HG03354 (cell line): ENCODE results near the gene LOXL4.

Experiments
- ATAC-seq: cut with Tn5 transposase; IDR thresholded peaks from one replicate; pipeline ENCODE4 v1.9.1; 2021; ENCODE audit warnings: mild to moderate bottlenecking; ENCODE audit not compliant: unreplicated experiment, poor library complexity, severe bottlenecking

LOXL4 gene

DNA sequence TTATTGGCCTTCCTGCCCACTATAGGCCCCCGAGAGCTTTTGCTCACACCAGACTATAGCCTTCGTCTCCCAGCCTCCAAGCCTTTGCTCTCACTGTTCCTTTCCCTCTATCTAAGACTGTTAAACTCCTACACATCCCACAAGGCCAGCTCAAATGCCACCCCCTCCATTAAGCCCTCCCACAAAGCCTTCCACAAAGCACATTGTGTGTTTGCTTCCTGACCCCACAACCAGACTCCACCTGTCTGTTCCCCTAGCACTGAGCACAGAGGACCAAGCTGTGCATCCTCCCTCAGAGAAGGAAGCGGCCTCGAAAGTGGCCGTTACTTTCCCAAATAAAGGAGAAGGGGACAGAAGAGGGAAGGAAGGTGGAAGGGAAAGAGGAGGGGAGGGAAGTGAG, 1.3 kb downstream of the LOXL4 start:
- ATAC-seq, result no peak

DNA sequence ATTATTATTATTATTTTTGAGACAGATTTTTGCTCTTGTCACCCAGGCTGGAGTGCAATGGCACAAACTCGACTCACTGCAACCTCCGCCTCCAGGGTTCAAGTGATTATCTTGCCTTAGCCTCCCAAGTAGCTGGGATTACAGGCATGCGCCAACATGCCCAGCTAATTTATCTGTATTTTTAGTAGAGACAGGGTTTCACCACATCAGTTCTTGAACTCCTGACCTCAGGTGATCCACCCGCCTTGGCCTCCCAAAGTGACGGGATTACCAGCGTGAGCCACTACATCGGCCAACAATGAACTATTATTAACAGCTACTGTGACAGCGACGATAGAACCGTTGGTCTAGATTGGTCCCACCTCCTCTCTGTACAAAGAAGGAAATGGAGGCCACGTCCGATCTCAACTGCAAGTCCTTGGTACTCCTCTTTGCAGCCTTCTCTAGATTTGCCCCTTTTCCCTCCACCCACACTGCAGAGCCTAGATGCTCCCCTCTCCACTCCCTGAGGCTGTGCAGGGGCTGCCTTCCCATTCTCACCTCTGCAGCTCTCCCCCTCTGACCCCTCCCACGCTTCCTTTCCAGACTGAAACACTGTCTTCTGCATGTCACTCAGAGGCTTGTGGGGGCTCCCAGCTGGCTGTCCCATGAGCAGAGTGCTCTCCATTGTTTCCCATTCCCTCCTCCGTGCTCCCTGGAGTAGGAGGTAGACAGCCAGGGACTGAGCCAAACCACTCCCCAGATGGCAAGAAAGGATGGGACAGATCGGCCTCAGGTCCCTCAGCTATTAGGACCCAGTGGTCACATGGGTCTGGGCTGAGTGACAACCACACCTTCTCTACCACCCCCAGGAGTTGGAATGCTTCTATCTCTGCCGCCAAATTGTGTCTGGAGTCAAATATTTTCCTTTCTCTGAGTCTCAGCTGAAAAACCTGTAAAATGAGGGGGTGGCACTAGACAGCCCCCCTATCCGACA, 2.3 kb downstream of the LOXL4 start:
- no peak for ATAC-seq

DNA sequence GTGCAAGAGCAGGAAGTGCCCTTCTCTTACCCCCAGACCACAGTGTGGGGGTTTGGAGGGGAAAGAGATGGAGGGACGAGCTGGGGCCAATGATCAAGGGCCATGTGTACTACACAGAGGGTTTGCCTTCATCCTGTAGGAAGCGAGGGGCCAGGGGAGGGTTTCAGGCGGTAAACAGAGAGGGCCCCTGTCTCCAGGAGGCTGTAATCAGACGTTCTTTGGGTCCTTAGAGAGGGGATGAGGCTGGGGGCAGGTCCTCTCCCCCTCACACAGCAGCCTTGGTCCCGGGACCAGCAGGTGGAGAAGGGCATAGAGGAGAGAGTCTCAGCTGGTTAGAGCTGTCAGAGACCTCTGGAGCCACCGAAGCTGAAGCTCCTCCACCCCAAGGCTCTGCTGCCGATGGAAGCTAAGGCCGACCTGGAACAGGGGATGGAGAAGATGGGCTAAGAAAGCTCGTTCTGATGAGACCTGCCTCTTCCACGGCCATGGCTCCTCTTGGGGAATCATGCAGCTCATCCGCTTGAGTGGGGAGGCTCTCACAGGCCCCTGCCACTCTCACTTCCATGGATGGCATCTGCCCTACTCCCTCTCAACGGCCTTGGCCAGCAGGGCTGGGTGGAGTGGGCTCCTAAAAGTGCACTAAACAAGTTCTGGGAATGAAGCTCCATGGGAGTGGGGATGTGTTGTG, 3.5 kb downstream of the LOXL4 start:
- no peak for ATAC-seq

DNA sequence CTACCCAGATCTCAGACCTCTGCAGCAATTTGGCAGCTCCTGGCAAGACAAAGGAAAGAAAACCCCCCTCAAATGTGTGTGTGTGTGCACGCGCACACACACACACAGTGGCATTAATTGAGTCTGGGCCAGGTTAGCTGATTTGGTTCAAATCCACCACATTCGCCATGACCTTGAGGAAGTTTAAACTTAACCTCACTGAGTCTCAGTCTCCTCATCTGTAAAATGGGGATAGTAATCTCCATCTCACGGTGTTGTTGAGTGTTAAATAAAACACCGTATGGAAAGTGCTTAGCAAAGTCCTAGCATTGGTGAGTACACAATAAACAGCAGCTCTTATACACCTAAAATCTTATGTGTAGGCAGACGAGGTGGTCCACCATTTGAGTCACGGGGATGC, 4.9 kb downstream of the LOXL4 start:
- no peak for ATAC-seq

DNA sequence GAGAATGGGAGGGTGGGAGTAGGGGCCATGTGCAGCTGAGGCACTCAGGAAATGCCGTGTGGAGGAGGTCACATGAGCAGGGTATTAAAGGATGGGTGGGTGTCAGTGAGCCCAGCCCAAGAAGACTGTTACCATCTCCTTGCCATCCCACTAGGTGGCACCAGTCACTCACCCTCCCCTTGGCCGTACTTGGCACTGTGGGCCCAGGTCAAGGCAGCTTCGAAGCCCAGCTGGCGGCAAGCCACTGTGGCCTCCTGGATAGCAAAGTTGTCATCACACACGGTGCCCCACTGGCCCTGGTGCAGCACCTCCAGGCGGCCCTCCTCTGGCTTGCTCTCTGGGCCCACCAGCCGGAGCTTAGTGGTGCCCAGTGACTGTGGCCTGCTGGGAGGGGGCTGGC, 5.4 kb downstream of the LOXL4 start:
- ATAC-seq, result no peak

DNA sequence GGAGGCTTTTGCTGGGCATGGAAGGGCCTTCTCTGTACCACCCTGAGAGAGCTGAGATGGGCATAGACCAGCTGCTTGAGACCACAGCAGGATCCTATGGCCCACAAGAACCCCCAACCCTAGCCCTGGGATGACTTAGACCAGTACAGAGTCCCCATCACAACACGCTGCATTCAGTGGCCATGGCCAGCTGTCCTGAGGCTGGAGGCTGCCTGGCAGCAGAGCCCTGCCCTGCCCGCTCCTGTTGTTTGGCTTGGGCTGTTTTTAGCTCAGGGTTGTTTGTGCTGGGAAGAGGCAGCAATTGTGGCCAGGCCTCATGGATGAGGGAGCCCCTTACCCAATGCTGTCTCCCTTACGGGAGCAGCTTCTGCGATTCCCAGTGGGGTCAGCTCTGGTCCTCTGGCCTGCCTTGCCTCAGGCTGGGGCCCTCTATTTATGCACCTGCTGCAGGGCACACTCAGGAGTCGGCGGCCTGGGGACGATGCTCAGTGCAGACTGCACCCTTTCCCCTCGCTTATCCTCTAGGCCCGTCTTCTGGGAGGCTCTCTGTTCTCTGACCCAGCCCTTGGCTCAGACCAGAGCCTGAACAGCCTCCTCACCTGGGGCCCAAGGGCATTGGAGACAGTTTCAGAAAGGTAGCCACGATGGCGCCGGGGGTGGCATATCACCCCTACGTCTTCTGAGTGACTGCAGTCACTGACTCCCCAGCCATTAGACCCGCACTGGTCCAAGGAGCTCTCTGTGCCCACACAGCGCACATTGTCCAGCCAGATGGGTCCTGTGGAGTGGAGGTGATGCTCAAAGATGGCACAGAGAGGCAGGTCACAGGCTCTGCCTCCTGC, 6.3 kb downstream of the LOXL4 start:
- no peak for ATAC-seq

DNA sequence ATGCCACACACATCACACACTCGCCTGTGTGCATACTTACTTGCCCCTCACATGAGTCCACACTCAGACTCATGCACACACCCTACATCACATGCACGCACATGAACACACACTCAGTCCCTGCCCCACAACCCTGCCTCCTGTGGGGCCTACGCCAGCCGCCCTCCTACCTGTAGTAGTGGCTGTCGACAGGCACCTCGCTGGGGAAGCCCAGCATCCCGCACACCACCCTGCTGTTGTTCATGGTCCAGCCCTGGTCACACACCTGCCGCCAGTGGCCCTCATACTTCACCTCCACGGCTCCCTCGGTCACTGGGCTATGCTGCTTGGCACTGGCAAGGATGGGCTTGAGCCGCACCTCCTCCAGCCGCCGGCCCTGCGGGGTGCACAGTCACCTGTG, 7.2 kb downstream of the LOXL4 start:
- ATAC-seq, result no peak

DNA sequence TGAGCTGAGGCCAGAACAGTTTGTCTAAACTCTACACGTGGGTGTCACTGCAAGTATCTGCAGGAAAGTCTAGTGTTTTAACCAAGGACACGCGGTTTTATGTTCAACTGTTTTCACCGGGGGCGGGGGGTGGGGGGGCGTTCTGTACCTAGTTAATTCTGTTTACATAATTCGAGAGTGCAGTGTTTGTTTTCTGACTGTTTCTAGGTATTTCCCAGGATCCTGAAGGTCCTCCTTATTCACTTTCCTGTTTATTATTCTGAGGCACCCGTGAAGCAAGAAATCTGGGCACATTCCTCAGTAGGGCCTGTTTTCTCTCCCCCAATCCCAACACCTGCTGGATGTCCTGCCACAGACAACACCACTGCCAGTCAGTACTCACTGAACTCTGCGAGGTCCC, 7.6 kb downstream of the LOXL4 start:
- no peak for ATAC-seq

DNA sequence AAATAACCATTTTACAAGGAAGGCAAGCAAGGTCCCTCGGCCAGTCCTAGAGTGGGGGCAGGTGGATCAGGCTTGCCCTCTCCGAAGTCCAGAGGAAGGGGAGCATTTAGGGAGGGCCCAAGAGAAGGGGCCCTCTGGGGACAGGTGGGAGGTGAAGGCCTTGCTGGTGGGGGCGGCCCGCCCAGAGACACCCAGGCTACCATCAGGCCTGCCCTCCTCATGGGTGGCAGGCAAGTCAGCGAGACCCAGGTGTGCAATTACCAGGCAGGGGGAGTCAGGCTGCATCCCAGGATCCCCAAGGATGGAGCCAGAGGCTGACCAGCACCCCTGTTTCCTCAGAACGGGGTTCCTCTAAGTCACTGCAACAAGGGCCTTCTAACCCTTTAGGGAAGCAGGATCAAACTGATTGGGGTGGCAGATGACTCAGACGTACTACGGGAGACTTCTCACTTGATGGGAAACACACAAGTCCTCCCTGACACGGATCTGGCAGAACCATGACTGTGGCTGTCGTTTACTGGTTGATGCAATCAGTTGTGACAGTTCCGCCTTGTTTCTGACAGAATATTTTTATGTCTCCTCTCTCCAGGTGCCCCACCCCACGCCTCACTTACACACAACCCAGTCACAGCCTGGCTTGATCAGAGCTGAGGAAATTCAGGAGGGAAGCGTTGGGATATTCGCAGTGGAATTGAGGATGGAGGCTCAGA, 8.2 kb downstream of the LOXL4 start:
- no peak for ATAC-seq

DNA sequence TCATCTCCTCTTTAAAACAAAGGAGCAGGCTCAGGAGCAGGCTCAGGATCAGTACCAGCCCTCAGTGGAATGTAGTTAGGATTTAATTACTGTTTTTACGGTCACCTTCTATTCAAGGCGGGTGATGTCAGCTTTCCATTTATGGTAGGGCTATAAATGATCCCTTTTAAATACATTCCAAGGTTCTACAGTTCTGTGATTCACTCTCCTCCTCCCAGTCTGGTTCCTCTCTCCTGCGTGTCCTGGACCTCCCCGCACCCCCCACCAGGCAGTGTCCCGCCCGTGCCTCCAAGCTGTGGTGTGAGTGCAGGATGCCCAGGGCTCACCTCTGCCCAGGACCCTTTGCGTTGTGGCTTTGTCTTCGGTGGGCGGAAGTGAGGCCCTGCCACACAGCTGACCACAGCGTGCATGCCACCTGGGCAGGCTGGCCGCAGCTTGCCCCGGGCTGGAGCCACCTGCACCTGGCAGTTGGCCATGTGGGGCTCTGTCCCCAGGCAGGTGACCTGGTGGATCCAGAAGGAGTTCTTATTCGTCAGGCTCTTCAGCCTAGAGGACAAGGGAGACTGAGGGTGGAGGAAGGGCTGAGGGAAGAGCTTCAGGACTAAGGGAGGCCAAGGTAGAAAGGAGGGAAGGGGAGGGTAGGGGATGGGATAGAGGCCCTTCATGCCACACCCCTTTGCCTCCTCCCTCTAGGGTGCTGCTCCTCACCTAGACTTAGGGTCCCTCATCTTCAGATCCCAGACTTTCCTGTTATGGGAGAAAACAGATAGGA, 9.1 kb downstream of the LOXL4 start:
- ATAC-seq, result no peak

DNA sequence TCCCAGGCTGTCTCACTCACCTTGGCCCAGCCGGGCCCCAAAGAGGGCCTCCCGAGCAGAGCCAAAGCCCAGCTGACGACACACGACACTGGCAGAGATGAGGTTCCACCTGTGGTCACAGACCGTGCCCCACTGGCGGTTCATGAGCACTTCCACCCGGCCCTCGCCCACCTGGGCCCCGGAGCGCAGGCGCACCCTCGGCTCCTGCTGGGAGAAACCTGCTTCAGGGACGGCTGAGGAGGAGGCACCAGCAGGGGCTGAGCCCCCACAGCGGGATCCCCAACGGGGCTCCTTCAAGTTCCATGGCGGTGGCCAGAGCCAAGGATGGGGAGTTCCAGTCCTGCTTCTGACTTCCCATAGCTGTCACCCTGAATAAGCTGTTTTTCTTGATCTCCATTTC, 10.0 kb downstream of the LOXL4 start:
- ATAC-seq, result no peak

DNA sequence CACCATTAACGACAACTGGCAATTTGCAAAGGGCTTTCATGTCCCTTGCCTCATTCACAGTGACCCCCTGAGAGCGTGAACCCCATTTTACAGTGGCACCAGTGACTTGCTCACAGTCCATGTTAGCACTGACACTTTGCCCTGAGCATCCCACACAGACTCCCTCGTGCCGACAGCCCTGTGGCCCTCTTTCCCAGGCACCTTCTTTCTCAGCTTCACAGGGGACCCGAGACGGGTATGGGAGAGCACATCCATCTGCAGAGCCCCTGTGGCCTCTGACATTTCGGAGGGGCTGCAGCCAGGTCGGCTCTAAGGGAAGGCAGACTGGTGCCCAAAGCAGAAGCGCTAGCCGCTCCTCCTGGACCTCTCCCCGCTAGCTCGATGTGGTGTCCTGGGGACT, 10.8 kb downstream of the LOXL4 start:
- no peak for ATAC-seq

DNA sequence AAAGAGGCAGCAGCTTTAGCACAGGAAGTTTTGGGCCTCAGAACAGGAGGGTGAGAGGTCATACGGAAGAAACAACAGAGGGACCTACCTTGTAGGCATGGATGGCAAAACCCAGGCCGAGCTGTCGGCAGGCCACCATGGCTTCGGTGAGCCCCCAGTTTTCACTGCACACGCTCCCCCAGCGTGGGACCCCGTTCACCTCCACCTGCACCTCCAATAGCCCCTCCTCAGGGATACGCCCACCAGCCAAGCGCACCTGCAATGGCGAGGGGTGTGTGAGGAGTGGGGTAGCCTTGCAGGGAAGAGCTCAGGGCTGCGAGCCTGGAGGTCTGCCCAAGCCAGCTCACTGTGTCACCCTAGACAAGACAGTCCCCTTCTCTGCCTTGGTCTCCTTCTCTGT, 11.3 kb downstream of the LOXL4 start:
- ATAC-seq, result no peak

DNA sequence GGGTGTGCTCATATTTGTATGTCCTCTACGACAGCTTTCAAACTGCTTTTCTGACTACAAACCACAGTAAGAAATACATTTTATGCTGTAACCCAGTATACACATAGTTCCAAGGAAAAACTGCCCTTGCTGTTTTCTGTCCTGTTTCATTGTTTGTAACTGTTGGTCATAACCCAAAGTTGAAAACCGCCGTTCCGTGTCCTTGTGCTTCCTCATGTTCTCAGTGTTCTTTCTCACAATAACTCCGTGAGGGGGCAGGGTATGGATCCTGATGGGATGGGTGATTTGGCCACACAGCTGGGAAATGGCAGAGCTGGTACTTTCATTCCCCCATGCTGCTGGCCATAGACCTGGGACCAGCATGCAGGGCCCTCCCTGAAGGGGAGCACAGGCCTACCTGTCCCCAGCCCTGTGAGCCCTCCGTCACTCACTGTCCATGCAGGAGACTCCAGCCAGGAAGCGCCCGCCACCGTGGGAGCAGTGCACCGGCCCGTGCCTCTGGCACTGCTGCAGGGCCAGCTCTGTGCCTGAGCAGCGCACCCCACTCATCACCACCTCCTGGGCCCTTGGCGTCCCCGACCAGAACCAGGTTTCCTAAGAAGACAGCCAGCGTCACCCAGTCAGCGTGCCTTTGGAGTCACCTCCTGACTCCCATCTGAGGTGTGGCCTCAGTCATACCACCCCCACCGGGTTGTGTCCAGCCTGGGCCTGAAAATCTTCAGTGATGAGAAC, 12.7 kb downstream of the LOXL4 start:
- ATAC-seq, result no peak

DNA sequence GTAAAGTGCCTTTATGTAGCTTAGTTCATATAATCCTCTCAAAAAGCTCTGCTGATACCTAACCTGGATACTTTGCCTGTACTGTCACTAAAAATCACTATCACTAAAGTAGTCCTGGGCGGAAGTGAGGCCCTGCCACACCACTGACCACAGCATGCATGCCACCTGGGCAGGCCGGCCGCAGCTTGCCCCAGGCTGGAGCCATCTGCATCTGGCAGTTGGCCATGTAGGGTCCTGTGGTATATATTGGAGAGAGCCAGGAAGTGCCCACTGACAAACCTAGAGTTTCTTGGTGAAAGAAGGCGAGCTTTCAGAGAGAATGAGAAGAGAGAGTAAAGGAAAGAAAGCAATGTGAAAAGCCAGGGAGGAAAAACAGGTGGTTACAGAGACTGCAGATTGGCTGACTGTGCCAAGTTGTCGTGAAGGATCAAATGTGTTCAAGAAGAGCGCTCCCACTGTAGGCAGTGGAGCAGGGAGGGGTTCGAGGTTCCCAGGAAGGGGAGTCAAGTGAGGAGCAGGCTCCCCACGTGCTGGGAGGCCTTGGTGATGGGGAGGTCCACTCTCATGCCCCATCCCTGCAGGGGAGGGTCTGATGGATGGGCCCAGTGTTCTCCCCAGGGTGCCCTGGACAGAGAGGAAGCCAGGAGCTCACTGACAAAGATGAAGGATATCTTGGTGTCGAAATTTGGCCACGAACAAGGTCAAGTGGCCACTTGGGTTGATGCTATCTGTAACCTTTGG, 13.6 kb downstream of the LOXL4 start:
- ATAC-seq, result no peak

DNA sequence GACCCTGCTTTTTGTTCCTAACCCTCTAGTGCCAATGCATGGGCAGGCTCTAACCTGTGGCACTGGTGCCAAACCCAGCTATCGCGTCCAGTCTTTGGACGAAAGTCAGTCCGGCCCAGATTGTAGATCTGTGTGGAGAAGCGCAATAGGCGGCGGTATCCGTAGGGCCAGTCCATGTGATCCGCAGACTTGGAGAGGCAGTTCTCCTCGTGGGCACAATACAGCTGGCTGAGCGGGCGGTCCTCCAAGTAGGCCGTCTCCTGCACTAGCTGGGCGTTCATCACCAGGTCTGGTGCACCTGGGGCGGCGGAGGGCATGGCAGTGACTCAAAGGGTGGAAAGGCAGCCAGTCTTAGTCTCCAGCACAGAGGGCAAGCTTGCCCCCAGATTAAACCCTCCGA, 14.5 kb downstream of the LOXL4 start:
- no peak for ATAC-seq

DNA sequence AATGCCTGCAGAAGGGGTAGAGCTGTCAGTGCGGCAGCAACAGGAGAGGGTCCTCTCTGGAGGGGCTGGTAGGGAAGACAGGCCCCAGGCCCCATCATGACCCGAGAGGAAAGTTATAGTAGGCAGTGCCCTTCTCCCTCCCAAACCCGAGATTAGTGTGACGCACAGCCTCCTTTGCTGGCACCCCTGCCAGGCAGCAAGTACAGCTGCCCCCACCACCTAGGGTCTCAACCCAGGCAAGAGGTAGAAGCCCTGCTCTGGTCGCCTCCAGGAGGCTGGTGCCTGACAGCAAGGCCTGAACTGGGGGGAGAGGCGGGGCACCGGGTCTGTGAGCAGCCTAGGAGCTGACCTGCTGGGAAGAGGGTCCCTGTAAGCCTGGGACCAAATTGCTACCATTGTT, 15.5 kb downstream of the LOXL4 start:
- ATAC-seq, result no peak

DNA sequence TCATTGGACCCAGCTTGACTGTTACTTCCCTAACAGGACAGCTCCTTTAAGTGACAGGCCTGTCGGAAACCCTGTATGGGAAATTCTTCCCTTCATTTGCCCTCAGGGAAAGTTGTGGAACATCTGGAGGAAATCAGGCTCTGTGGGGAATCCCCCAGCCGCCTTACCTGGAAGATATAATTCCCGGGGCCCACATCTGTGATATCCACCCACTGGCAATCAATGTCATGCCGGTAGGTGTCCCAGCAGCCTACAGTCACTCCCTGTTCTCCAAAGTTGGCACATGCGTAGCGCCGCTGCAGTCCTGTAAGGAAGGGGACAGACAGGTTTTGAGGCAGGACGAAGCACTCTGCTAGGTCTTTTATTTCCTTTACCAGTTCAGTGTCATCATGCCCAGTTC, 16.6 kb downstream of the LOXL4 start:
- no peak for ATAC-seq
